GM12878 (cell line): ENCODE measurements around the gene HP1BP3.

Experiments
- PRDM15 ChIP-seq: fragments of 450-650 bp; formaldehyde crosslinking; IDR thresholded peaks from 2 replicates; pipeline ENCODE4 v1.4.0; 2020; ENCODE audit warnings: mild to moderate bottlenecking, moderate library complexity
- SPI1 ChIP-seq: IDR thresholded peaks from 2 replicates; pipeline ENCODE4 v1.6.1; 2011; ENCODE audit warnings: low read depth, mild to moderate bottlenecking, low read length, moderate library complexity, borderline replicate concordance; ENCODE audit not compliant: insufficient read depth
- TAF1 ChIP-seq: IDR thresholded peaks from 2 replicates; pipeline ENCODE4 v1.6.1; 2011; ENCODE audit warnings: mild to moderate bottlenecking, low read depth, low read length, borderline replicate concordance
- TF ChIP-seq, protein P1 (sequence below), 3 experiments: IDR thresholded peaks in 2 of 3; conservative IDR thresholded peaks in 1 of 3; 2 replicates each; pipeline ENCODE4 v1.5.1; 2011; ENCODE audit warnings: low read depth in 3 of 3, low read length in 3 of 3, mild to moderate bottlenecking in 3 of 3, control low read depth in 2 of 3, moderate library complexity in 2 of 3, inconsistent platforms in 1 of 3, mixed read lengths in 1 of 3; ENCODE audit not compliant: control insufficient read depth in 2 of 3, insufficient read depth in 1 of 3; ENCODE audit errors: extremely low read depth in 1 of 3

DNA sequence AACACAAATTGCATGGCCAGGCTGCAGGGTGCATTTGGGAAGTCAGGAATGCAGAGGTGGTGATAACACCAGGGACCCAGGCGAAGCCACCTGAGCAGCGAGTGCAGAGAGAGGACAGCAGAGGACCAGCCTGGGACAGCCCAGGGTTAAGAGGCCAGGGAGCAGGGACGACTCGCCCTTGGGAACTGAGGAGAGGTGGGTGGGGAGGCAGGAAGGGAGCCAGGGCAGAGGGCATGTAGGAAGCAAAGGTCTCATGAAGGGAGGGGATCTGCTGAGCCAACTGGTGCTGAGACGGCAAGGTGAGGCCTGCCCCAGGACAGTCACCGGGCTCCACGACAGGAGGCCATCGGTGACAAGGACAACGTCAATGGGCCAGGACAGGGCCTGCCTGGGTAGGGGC is 85.7 kb downstream of the HP1BP3 start:
- TF ChIP-seq, protein P1, sequence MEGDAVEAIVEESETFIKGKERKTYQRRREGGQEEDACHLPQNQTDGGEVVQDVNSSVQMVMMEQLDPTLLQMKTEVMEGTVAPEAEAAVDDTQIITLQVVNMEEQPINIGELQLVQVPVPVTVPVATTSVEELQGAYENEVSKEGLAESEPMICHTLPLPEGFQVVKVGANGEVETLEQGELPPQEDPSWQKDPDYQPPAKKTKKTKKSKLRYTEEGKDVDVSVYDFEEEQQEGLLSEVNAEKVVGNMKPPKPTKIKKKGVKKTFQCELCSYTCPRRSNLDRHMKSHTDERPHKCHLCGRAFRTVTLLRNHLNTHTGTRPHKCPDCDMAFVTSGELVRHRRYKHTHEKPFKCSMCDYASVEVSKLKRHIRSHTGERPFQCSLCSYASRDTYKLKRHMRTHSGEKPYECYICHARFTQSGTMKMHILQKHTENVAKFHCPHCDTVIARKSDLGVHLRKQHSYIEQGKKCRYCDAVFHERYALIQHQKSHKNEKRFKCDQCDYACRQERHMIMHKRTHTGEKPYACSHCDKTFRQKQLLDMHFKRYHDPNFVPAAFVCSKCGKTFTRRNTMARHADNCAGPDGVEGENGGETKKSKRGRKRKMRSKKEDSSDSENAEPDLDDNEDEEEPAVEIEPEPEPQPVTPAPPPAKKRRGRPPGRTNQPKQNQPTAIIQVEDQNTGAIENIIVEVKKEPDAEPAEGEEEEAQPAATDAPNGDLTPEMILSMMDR (IDR thresholded peaks at IDR 0.05 in 2 of 3, conservative IDR thresholded peaks at IDR 0.05 in 1 of 3; ENCODE audit: control insufficient read depth in 2 of 3, extremely low read depth in 1 of 3, insufficient read depth in 1 of 3, low read depth in 3 of 3, low read length in 3 of 3), result no peak
- TF ChIP-seq SPI1 (no peak), PRDM15 (CRISPR knock-in tag) (no peak), TAF1 (no peak)
